HG02588 (cell line): ENCODE results near the gene PLA2G4D.

ENCODE experiments used
- ATAC-seq: cut with Tn5 transposase; IDR thresholded peaks from one replicate; pipeline ENCODE4 v1.9.1; 2021; ENCODE audit warnings: mild to moderate bottlenecking, moderate library complexity; ENCODE audit not compliant: unreplicated experiment

PLA2G4D gene

DNA sequence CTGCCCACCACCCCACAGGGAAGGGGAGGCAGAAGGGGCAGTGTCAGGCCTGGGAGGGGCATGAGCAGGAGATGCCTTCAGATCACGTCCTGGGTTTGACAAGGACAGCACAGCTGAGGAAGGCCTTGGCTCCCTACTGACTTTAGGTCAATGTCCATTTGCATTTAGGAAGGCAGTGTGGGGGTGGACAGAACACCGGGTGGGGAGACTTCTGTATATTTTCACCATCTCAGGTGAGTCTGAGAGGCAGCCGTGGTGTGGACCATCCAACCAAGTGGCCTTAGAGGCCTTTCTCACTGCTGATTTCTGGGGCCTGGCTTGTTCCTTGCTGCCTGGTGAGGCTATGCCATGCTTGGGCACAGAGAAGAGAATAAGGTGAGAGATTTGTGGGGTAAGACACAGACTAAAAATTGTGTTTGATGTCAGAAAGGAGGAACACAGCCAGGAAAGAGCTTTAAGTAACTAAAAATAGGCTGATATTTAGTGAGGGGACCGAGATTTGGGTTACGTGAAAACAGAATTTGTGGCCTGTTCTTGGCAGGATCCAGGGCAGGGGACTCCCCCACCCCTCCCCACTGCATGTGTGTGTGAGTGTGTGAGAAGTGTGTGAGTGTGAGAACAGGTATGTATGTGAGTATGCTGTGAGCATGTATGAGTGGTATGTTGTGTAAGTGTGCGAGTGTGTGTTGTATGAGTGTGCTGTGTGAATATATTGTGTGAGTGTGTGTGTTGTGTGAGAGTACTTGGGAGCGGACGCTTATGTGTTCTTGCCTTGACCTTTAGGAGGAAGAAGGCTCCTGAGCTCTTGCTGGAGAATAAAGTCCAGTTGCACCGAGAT lies 61.8 kb downstream of the PLA2G4D start:
- ATAC-seq: no peak

DNA sequence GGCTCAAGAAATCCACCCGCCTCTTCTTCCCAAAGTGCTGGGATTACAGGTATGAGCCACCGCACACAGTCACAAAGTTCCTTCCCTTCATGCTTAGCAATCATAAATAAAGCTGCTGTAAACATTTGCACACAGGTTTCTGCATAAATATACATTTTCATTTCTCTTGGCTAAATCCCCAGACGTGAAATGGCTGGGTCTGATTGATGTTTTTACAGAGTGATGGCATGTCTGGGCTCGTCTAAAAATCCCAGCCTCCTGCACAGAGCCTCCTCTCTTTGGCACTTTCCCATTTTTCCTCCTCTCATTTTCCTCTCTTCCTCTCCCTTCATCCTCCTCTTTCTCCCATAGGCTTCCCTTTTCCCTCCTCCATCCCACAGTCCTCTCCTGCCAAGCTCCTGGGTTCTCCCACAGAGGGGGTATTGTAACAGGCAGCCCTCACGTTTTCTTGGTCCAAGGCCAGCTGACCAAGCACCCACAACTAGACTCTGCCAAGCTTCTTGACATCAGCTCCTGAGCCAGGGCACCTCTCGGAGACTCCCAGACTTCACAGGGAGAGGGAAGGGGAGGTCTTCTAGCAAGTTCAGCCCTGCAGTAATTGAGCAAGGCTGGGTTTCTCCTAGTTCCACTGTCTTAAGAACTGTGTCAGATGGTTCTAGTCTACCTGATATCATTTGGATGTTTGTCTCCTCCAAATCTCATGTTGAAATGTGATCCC lies 63.0 kb downstream of the PLA2G4D start:
- no peak for ATAC-seq

DNA sequence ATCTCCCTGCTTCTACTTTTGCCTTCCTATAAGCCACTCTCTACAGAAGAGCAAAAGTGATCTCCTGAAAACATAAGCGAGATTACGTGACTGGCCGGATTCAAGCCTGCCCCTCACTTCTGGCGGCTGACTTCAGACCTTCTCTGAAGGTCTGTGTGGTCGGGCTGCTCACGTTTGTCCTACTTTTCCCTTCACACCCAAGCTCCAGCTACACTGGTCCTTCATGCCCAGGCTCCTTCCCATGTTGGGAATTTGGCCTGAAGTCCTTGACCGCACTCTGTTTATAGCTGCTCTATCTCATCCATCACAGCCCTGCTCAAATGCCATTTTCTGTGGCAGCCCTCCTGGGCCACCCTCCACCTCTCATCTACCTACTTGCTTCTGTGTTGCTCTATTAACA lies 66.8 kb downstream of the PLA2G4D start:
- no peak for ATAC-seq

DNA sequence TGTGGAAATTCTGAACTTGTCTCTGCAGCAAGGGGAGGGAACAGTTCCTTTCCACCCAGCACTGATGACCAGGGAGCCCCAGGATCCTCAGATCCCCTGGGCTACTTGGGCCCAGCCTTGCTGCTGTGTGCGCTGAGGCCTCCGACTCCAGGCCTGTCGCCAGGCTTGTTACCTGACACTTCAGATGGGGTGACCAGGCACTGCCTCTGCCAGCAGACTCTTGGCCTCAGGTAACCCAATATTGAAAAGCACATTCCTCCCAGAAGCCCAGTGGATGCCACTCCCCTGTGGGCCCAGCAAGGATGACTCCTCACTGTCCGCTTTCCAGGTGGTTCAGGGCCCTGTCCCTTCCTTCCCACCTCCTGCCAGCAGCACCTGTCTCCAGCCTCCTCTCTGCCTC lies 70.1 kb downstream of the PLA2G4D start:
- ATAC-seq: no peak

DNA sequence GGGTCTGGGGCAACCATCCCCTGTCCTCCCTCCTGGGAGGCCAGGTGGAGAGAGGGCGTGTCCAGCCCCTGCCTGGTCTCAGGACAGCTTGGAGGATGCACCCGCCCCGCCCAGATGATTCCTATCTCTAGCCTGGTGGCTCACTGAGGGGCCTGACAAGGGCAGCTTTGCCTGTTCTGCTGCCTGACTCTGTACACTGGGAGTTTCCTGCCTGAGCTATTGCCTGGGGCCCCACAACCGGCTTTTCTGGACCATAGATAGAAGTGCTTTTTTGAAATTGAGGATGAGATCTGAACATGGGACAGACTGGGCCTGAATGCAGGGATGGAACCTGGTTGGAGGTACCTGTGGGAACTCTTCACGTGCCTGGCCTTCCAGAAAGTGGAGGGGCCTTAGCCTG lies 72.8 kb downstream of the PLA2G4D start:
- no peak for ATAC-seq

DNA sequence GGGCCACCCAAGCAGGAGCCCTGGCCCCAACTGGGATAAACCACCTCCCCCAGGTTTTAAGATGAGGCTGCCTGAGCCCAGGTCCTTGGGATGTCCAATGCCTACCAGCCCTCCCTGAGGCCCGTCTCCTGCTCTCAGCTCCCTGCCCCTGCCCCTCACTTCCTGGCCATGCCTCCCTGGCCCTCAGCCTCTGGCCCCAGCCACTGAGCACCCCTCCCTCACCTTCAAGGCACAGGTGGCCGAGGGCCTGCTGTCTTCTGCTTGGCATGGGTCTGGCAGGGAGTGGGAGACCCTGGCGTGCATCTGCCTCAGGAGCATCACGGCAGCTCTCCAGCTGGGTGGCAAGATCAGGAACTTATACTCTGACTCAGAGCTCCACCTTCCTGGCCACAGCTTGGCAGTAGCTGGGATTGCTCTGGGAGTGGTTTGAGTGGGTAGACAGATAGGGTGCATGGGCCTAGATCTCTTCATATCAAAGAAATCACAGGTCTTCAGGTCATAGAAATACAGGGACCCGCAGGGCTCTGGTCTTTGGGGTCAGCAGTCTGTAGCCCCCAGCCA lies 73.6 kb downstream of the PLA2G4D start, which contains the start of gene PLA2G4E:
Gene PLA2G4E, minus strand, starts transcription at position 330 of the 561 bp plus-strand sequence. Its CDS starts 12 bp downstream, at position 318.
- no peak for ATAC-seq

DNA sequence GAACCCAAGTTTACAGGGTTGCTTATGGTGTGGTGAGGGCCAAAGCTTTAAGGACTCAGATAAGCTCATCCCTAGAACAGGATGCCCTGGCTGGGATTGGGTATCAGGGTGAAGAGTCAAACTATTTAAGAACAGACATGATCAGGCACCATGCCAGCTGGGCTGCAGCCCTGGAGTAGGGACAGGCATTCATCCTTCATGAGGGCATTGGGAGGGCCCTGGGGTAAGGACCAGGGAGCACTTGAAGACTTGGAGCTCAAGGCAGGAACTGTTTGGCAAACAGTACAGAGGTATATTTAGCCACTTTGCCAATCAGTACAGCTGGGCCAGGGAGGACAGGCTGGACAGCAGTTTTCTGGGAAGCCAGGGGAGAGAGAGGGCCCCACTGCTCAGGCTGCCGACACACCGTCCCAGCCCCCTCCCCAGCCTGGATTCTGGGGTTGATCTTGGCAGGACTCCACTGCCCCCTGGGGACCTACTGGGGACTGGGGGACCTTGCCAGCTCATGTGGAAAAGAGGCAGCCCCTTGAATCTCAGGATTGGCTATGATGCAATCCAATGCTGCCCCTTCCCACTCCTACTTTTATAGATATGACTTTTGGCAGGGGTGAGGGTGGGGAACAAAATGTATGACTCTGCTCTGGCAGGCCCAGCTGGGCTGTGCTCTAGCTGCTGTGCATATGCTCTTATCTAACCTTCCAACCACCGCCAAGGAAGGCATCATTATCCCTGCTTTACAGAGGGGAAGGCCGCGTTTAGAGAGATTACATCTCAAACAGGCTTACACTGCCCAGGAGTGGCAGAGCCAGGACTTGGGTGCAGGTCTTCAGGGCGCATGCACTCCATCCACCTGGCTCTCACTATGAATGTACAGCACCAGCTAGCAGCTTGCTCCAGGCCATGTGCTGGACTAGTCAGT lies 75.8 kb downstream of the PLA2G4D start:
- ATAC-seq: no peak
